HL-60 (cell line): Measurements from ENCODE around the gene SCN1B.

Experiments
- DNase-seq, 2 experiments: peaks; one replicate each; pipeline ENCODE4 v3.0.0-alpha.2; 2010 to 2020; ENCODE audit warnings: low read depth in 1 of 2, low spot score in 1 of 2
- H3K27ac ChIP-seq: fragments of 250-450 bp; sonication (Bioruptor Pico); replicated peaks from 2 replicates; pipeline ENCODE4 v1.5.1; 2020; ENCODE audit warnings: mild to moderate bottlenecking, moderate library complexity
- H3K27me3 ChIP-seq: fragments of 250-450 bp; sonication (Bioruptor Pico); 2 replicates; pipeline ENCODE4 v1.5.1; 2021; ENCODE audit warnings: mild to moderate bottlenecking, moderate library complexity; ENCODE audit not compliant: insufficient read depth, poor library complexity, severe bottlenecking
- H3K4me3 ChIP-seq: replicated peaks from 2 replicates; pipeline ENCODE4 v1.5.1; 2011; ENCODE audit warnings: mild to moderate bottlenecking, control low read depth, low read length; ENCODE audit not compliant: insufficient read depth
- GABPA ChIP-seq: IDR thresholded peaks from 2 replicates; pipeline ENCODE4 v1.6.1; 2012; ENCODE audit warnings: low read depth
- POLR2AphosphoS5 ChIP-seq: IDR thresholded peaks from 2 replicates; pipeline ENCODE4 v1.6.1; 2012; ENCODE audit warnings: low read depth
- SPI1 ChIP-seq: IDR thresholded peaks from 2 replicates; pipeline ENCODE4 v1.6.1; 2012; ENCODE audit warnings: low read depth, mild to moderate bottlenecking, borderline replicate concordance
- TF ChIP-seq, protein P1 (sequence below): IDR thresholded peaks from one replicate; pipeline ENCODE4 v1.5.1; 2011; ENCODE audit warnings: low read length, control low read depth, inconsistent platforms; ENCODE audit not compliant: insufficient read depth
- TF ChIP-seq, protein P2 (sequence below): IDR thresholded peaks from 2 replicates; pipeline ENCODE4 v1.6.1; 2012; ENCODE audit warnings: low read depth; ENCODE audit not compliant: insufficient replicate concordance

Gene SCN1B

DNA sequence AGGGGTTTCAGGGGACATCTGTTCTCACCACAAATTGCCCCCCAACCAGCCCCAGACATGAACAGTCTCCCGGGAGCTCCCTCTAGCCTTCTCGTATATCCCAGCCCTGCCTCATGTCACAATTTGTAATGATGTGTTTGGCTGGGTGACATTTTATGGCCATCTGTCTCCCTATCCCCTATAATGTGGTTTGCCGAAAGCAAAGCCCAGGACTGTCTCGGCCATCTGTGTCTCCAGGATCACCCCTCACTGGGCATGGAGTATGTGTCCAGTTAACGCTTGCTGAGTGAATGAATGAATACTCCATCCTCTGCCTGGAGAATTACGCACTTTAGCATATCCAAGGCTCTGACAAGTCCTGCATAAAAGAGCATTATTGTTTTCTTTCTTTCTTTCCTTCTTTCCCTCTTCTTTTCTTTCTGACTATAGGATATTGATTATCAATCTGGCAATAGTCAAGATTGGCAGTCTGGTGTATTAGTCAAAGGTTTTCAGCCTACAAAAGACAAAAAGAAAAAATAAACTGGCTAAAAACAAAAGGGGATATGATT lies 26.3 kb downstream of the SCN1B start:
- no peaks in the 10 kb centered on the region for H3K27me3 ChIP-seq
- H3K27ac ChIP-seq: no peak overlapping the region
- TF ChIP-seq, protein P1, sequence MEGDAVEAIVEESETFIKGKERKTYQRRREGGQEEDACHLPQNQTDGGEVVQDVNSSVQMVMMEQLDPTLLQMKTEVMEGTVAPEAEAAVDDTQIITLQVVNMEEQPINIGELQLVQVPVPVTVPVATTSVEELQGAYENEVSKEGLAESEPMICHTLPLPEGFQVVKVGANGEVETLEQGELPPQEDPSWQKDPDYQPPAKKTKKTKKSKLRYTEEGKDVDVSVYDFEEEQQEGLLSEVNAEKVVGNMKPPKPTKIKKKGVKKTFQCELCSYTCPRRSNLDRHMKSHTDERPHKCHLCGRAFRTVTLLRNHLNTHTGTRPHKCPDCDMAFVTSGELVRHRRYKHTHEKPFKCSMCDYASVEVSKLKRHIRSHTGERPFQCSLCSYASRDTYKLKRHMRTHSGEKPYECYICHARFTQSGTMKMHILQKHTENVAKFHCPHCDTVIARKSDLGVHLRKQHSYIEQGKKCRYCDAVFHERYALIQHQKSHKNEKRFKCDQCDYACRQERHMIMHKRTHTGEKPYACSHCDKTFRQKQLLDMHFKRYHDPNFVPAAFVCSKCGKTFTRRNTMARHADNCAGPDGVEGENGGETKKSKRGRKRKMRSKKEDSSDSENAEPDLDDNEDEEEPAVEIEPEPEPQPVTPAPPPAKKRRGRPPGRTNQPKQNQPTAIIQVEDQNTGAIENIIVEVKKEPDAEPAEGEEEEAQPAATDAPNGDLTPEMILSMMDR: no peak
- TF ChIP-seq POLR2AphosphoS5 (no peak), GABPA (no peak), SPI1 (no peak)
- TF ChIP-seq, protein P2, sequence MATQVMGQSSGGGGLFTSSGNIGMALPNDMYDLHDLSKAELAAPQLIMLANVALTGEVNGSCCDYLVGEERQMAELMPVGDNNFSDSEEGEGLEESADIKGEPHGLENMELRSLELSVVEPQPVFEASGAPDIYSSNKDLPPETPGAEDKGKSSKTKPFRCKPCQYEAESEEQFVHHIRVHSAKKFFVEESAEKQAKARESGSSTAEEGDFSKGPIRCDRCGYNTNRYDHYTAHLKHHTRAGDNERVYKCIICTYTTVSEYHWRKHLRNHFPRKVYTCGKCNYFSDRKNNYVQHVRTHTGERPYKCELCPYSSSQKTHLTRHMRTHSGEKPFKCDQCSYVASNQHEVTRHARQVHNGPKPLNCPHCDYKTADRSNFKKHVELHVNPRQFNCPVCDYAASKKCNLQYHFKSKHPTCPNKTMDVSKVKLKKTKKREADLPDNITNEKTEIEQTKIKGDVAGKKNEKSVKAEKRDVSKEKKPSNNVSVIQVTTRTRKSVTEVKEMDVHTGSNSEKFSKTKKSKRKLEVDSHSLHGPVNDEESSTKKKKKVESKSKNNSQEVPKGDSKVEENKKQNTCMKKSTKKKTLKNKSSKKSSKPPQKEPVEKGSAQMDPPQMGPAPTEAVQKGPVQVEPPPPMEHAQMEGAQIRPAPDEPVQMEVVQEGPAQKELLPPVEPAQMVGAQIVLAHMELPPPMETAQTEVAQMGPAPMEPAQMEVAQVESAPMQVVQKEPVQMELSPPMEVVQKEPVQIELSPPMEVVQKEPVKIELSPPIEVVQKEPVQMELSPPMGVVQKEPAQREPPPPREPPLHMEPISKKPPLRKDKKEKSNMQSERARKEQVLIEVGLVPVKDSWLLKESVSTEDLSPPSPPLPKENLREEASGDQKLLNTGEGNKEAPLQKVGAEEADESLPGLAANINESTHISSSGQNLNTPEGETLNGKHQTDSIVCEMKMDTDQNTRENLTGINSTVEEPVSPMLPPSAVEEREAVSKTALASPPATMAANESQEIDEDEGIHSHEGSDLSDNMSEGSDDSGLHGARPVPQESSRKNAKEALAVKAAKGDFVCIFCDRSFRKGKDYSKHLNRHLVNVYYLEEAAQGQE: no peak
- no peak for DNase-seq
- H3K4me3 ChIP-seq: no peak overlapping the region

DNA sequence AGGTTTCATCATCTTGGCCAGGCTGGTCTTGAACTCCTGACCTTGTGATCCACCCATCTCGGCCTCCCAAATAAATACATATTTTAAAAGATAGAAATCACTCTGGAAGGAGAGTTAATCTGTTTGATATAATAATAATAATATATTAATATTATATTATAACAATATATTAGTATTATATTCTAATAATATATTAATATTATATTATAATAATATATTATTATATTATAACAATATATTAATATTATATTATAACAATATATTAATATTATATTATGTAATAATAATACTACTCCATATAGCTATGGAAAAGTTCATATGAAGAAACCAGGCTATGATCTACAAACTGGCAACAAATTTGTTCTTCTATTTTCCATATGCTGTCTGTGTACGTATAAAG lies 28.1 kb downstream of the SCN1B start:
- TF ChIP-seq SPI1: no peak
- no peak for TF ChIP-seq GABPA
- TF ChIP-seq POLR2AphosphoS5: no peak
- TF ChIP-seq, protein P2: no peak
- TF ChIP-seq, protein P1: no peak

GRCh38 chr19:35059006-35059798 lies 28.9 kb downstream of the SCN1B start:
- Histone ChIP-seq H3K27ac (no peak overlapping the region), H3K27me3 (no peaks in the 10 kb centered on the region), H3K4me3 (no peak overlapping the region)
- TF ChIP-seq GABPA: no peak
- TF ChIP-seq, protein P2: no peak
- no peak for TF ChIP-seq POLR2AphosphoS5
- TF ChIP-seq, protein P1: no peak
- no peak for TF ChIP-seq SPI1
- DNase-seq: no peak

More for the DNA sequence above, 28.1 kb downstream of the SCN1B start:
- Histone ChIP-seq H3K27me3 (no peaks in the 10 kb centered on the region), H3K27ac (no peak overlapping the region), H3K4me3 (no peak overlapping the region)
- no peak for DNase-seq
